Hematopoietic multipotent progenitor cell treated with erythropoietin and hydrocortisone succinate and interleukin-3 and kit ligand, for 6 days (in vitro differentiated cells): ENCODE data around the gene SLC2A2.
A peak's percentile ranks its signal among the peaks of the same experiment; 100 is the strongest.

Experiments used
- DNase-seq: peaks from one replicate; pipeline ENCODE4 v3.0.0-alpha.2; 2015

The SLC2A2 gene

GRCh38 chr3:171026597-171027293, at the start of gene SLC2A2:
Gene SLC2A2, minus strand, starts transcription at chr3:171026720. Its CDS starts 50 bp downstream, at chr3:171026670.
- no peak for DNase-seq

- no peak for DNase-seq
Observed at GRCh38 chr3:171072432-171072831, 45.9 kb upstream of the SLC2A2 start.

- no peak for DNase-seq
Observed at GRCh38 chr3:171068658-171069057, 42.1 kb upstream of the SLC2A2 start.

GRCh38 chr3:171066206-171066605, 39.7 kb upstream of the SLC2A2 start:
- no peak for DNase-seq

- no peak for DNase-seq
Observed at GRCh38 chr3:171065732-171066131, 39.2 kb upstream of the SLC2A2 start.

GRCh38 chr3:171064461-171064860, 37.9 kb upstream of the SLC2A2 start:
- no peak for DNase-seq

GRCh38 chr3:171061749-171062148, 35.2 kb upstream of the SLC2A2 start:
- DNase-seq: no peak

GRCh38 chr3:171059978-171060377, 33.5 kb upstream of the SLC2A2 start:
- no peak for DNase-seq

GRCh38 chr3:171058873-171059603, 32.5 kb upstream of the SLC2A2 start:
- no peak for DNase-seq

- DNase-seq: no peak
Observed at GRCh38 chr3:171058058-171058457, 31.5 kb upstream of the SLC2A2 start.

- no peak for DNase-seq
Observed at GRCh38 chr3:171057072-171057471, 30.6 kb upstream of the SLC2A2 start.

- DNase-seq: no peak
Observed at GRCh38 chr3:171056528-171056927, 30.0 kb upstream of the SLC2A2 start.

- no peak for DNase-seq
Observed at GRCh38 chr3:171055336-171056178, 29.0 kb upstream of the SLC2A2 start.

GRCh38 chr3:171054921-171055320, 28.4 kb upstream of the SLC2A2 start:
- no peak for DNase-seq

- no peak for DNase-seq
Observed at GRCh38 chr3:171054231-171054630, 27.7 kb upstream of the SLC2A2 start.

- peak; percentile 83 for DNase-seq
Observed at GRCh38 chr3:171049861-171050444, 23.4 kb upstream of the SLC2A2 start.

GRCh38 chr3:171046760-171047159, 20.2 kb upstream of the SLC2A2 start:
- no peak for DNase-seq

- DNase-seq: no peak
Observed at GRCh38 chr3:171044835-171045793, 18.6 kb upstream of the SLC2A2 start.

GRCh38 chr3:171044384-171044783, 17.9 kb upstream of the SLC2A2 start:
- DNase-seq: no peak

- no peak for DNase-seq
Observed at GRCh38 chr3:171039674-171040073, 13.2 kb upstream of the SLC2A2 start.

- peak; percentile 40 for DNase-seq
Observed at GRCh38 chr3:171038342-171038741, 11.8 kb upstream of the SLC2A2 start.

- DNase-seq: no peak
Observed at GRCh38 chr3:171028779-171029232, 2.3 kb upstream of the SLC2A2 start.
